Chondrocyte (in vitro differentiated cells): ENCODE results near the gene GYG2. TPM values are rescaled to one million over a fixed set of nuclear protein-coding genes. Genes with fewer than 3 reads are reported as not detected.
"Not testable (repeated sequence)": the region's sequence is repeated elsewhere in the genome, so short reads cannot be mapped to it uniquely, and the experiment has no call there.

Experiments
- DNase-seq: peaks from one replicate; pipeline ENCODE4 v3.0.0; 2021; ENCODE audit warnings: mixed read lengths, low spot score
- H3K27ac Mint-ChIP-seq: one replicate; pipeline ENCODE4 v1.8.0; 2021; ENCODE audit warnings: mild to moderate bottlenecking, moderate library complexity, mixed read lengths; ENCODE audit not compliant: unreplicated experiment
- H3K27me3 Mint-ChIP-seq: 2 replicates; pipeline ENCODE4 v1.8.0; 2021; ENCODE audit warnings: low read depth, mixed read lengths
- H3K36me3 Mint-ChIP-seq: 2 replicates; pipeline ENCODE4 v1.8.0; 2021; ENCODE audit warnings: low read depth, mixed read lengths
- H3K4me1 Mint-ChIP-seq: 2 replicates; pipeline ENCODE4 v1.8.0; 2021; ENCODE audit warnings: low read depth, mild to moderate bottlenecking, mixed read lengths
- H3K4me3 Mint-ChIP-seq: one replicate; pipeline ENCODE4 v1.8.0; 2021; ENCODE audit warnings: mild to moderate bottlenecking, moderate library complexity, mixed read lengths; ENCODE audit not compliant: unreplicated experiment
- H3K9me3 Mint-ChIP-seq: 2 replicates; pipeline ENCODE4 v1.8.0; 2021; ENCODE audit warnings: low read depth, mixed read lengths
- CTCF ChIP-seq: fragments of 200-600 bp; sonication (generic); IDR thresholded peaks from 2 replicates; pipeline ENCODE4 v1.5.0; 2021; ENCODE audit warnings: antibody characterized with exemption, mild to moderate bottlenecking, moderate library complexity
- total RNA-seq: library from RNA; stranded (reverse); gene quantifications from 3 replicates; pipeline ENCODE4 v1.2.1, GENCODE V29; 2021

Gene GYG2
- total RNA-seq, 1 donor from 2014 or later = 12.1 TPM

DNA sequence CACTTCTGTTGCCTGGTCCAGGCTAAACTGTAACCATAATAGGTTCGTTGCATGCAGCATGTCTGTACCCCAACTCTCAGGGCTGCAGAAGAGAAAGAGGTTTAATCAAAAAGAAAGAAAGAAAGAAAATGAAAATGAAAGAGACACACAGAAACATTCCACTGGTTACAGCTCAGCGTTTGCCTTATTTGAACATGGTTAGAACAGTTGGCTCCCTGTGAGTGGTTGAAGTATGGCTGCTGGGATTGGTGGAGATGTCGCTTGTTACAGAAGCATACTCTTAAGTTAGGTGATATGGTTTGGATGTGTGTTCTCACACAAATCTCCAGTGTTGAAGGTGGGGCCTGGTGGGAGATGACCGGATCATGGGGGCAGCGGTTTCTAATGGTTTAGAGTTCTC, 64.1 kb downstream of the GYG2 start:
- no peak overlapping the region for H3K4me3 Mint-ChIP-seq
- no peak overlapping the region for H3K27ac Mint-ChIP-seq
- no peak for DNase-seq
- H3K36me3 Mint-ChIP-seq = no peaks in the 10 kb centered on the region
- no peaks in the 10 kb centered on the region for H3K9me3 Mint-ChIP-seq
- H3K27me3 Mint-ChIP-seq = no peaks in the 10 kb centered on the region
- peaks cover 23% of the 10 kb centered on the region for H3K4me1 Mint-ChIP-seq
- TF ChIP-seq CTCF = no peak

DNA sequence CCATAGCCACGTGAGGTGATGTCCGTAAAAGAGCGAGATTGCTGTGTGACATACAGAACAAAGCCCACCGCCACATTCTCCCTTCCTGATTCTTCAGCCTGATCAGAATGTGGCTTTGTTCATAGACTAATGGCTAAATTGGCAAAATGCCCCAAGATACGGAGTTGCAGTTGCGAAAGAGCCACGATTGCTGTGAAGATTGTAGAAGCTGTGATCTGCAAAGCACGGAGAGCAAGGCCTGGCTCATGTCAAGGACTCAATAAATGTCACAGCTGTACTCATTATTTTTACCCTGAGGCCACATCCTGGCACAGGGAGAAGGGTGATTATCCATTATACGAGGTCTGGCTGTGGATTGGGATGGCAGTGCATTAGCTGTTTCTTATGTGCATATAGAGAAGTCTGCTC, 66.2 kb downstream of the GYG2 start:
- Mint-ChIP-seq H3K27ac (no peak overlapping the region), H3K9me3 (no peaks in the 10 kb centered on the region), H3K4me1 (peaks cover 18% of the 10 kb centered on the region), H3K4me3 (no peak overlapping the region), H3K36me3 (no peaks in the 10 kb centered on the region), H3K27me3 (no peaks in the 10 kb centered on the region)
- TF ChIP-seq CTCF = no peak
- DNase-seq = no peak

DNA sequence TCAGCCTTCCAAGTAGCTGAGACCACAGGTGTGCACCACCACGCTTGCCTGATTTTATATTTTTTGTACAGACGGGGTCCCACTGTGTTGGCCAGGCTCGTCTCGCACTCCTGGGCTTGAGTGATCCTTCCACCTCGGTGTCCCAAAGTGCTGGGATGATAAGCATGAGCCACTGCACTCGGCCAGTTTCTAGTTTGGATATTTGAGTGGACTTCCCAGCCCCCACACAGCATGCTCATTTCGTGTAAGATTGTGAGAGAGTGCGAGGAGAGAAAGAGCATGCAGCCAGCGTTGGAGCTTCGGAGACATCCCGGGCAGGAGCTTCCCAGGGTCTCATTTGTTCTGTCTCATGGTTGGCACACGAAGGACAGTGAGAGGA, 68.6 kb downstream of the GYG2 start:
- H3K4me1 Mint-ChIP-seq = peaks cover 14% of the 10 kb centered on the region
- no peaks in the 10 kb centered on the region for H3K9me3 Mint-ChIP-seq
- H3K36me3 Mint-ChIP-seq = no peaks in the 10 kb centered on the region
- H3K27ac Mint-ChIP-seq = no peak overlapping the region
- no peak for DNase-seq
- H3K4me3 Mint-ChIP-seq = no peak overlapping the region
- H3K27me3 Mint-ChIP-seq = no peaks in the 10 kb centered on the region
- no peak for TF ChIP-seq CTCF

DNA sequence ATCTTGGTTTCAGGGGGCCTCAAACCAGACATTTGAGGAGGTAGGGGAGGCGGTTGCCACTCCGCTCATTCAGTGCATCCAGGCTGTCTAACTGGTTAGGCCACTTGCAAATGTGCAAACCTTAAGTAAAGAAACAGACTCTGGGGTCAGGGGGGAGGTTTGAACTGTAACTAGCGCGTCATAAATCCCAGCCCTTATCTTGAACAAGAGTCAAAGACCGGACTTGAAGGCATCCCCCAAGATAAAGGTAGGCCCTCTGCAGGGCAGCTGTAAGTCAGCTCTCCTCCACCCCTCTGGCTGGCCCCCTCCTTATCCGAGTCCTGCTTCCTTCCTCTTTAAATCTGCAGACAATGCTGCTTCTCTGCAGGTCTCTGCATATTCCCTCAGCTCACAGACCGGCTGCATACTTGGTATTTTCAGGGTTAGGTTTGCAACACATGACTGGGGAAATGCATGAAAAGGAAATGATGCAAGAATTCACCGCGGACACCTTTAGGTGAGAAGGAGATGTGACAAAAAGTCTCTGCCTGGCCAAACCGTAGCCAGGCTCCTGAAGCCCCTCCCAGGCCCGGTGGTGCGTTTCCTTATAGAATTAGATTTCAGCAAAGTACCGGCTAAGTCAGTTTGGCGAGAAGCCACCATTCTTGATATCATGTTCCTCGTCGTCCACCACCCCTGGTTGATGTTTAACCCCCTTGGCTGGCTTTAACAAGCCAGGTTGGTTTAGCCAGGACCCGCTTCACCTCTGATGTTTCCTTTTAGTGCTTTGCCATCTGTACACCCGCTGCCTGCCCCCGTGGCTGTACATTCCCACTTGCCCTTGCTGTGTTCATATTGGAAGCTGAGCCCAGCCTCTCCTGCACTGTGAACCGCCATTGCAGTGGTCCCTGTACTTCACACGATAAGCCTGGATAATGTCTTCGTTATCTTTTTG, 69.2 kb downstream of the GYG2 start:
- H3K27me3 Mint-ChIP-seq, H3K9me3 Mint-ChIP-seq, DNase-seq, H3K36me3 Mint-ChIP-seq, H3K27ac Mint-ChIP-seq: not testable (repeated sequence)
- Mint-ChIP-seq H3K4me3 (peak overlapping the region; percentile 12), H3K4me1 (peaks cover 14% of the 10 kb centered on the region)

GRCh38 chrX:2898846-2899512, 70.2 kb downstream of the GYG2 start:
- no peak for DNase-seq
- Mint-ChIP-seq H3K27me3 (no peaks in the 10 kb centered on the region), H3K9me3 (peaks cover 11% of the 10 kb centered on the region), H3K4me1 (peaks cover 14% of the 10 kb centered on the region), H3K36me3 (peaks cover 2% of the 10 kb centered on the region), H3K27ac (no peak overlapping the region), H3K4me3 (no peak overlapping the region)
- TF ChIP-seq CTCF = no peak
